Stimulated activated CD4-positive, alpha-beta T cell treated with anti-CD3 and anti-CD28 coated beads, TNF-alpha, amount 100 ng/mL, for 48 hours (primary cell): ENCODE measurements around the gene TMEM258.

Experiments used
- DNase-seq, 3 donors: peaks; one replicate each; pipeline ENCODE4 v3.0.0-alpha.2; 2020; ENCODE audit warnings: low read depth in 3 of 3

The TMEM258 gene

DNA sequence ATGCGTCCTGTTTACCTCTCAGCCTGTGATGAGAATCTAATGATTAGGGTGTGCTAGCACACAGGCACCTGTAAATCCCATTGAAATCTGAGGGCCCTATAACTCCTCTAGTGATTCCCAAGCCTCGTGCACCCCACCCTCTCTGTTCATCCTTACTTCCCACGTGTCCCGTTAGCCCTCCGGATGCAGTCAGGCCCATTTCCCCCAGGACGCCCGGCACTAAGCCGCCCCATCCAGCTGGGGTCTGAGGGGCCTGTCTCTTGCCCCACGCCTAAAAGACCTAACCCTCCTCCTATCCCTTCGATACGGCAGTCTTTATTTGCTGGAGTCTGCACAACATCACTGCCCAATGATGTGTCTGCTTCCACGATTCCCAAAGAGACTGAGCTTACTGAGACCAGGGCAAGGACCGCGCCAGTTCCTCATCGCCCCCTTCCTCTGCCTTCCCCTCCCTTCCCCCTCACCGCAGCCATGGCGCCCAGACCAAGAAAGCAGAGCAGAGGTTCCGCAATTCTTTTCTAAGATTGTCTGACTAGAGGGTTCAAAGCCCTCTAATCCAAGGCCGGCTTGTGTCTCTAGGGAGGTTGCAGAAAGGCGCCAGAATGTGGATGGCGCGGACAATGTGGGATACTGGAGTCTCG, 34.7 kb upstream of the TMEM258 start:
- DNase-seq, result no peak

- no peak for DNase-seq
These were observed 27.8 kb upstream of the TMEM258 start for GRCh38 chr11:61820174-61820573.

DNA sequence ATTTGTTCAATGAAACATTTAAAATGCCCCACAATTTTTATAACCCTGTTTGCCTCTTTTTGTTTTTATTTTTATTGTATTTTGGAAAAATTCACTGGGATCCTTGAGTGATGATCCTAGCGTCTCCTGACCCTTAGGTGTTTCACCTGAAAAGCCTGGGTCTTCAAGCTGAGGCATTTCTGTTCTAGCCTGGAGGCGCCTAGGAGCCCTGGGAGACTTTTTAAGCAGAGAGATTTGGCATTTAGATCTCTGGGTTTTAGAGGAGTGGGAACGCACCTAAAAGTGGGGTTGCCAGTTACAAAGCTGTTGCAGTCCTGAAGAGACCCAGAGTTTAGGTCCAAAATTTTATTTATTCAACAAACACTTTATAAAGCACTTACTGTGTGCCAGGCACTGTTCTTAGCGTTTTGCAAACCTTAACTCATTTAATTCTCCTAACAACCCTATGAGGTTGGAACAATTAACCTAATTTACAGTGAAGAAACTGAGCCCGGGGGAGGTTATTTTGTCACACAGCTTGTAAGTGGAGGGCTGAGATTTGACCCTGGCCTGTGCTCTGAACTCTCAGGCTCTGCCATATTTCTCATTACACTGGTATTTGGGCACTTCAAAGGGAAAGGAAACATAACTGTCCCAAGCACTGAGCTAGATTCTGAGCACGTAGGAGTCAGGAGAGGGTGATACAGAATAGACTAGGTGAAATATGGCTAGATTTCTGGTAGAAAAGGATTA, 25.2 kb upstream of the TMEM258 start:
- no peak for DNase-seq

- DNase-seq, result peak; percentile 65 to 76 (median 67)
These were observed 24.5 kb upstream of the TMEM258 start, which contains the start of gene FADS1 for GRCh38 chr11:61816736-61817455. Gene FADS1, minus strand, starts transcription at chr11:61817003. Its CDS starts 74 bp downstream, at chr11:61816929.

- DNase-seq, result peak; percentile 21 to 54 (median 41)
These were observed 23.7 kb upstream of the TMEM258 start for GRCh38 chr11:61815790-61816735.

DNA sequence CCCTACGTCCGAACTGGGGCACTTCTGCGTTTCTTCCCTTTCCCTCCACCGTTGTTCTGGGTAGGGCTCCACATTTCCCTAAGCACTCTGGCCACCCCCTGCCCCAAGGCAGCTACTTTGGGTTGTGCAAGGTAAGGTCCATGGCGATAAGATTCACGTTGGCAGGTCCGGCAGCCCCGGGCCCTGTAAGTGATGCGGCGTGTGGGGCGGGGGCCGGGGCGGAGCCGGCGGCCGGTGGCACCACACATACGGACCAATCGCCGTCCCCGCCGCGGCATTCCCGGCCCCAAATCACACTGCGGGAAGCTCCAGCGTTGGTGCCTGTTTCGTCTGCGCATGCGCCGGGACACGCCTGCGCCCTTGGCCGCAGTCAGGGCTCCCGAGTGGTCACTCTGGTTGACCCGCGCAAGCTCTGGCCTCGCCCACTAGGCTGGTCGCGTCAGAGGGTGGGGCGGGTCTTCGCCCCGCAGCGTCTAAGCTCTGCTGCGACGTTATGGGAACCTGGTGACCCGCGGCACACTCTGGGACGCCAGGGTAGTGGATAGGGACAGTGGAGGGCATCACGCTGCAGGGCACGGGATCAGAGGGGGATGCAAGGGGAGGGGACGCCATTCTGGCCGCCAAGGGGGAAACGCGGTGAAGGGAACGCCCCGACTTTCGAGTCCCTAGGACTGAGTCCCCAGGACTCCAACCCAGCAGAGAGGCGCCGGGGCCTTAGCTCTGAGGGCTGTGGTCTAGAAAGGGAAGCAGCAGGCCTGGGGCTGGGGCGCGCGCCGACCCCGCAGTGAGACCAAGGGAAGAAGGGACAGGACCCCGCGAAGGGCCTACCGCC, 22.8 kb upstream of the TMEM258 start:
- peak; percentile 32 to 43 (median 34) for DNase-seq

DNA sequence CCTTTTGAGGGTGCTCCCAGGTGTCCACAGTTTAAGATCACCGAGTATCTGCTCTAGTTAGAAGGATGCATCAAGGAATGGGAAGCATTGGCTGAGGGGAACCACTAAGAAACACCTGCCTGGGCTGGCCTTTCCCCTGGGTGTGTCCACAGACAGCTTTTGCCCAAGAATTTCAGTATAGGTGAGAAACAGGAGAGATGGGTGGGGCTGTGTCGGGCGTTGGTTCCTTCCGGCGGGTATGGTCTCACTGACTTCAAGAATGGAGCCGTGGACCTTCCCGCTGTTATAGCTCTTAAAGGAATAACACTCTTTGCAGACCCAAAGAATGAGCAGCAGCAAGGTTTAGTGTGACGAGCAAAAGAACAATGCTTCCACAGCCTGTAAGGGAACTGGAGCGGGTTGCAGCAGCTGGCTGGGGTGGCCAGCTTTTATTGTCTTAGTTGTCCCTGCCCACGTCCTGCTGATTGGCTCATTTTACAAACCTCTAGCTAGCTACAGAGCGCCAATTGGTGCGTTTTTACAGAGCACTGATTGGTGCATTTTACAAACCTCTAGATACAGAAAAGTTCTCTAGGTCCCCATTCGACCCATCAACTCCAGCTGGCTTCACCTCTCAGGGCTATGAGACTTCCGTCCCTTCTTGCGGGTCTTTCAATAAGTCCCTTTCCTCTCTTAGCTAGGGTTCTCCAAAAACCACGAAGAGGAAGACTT, 22.0 kb upstream of the TMEM258 start:
- DNase-seq, result no peak

DNA sequence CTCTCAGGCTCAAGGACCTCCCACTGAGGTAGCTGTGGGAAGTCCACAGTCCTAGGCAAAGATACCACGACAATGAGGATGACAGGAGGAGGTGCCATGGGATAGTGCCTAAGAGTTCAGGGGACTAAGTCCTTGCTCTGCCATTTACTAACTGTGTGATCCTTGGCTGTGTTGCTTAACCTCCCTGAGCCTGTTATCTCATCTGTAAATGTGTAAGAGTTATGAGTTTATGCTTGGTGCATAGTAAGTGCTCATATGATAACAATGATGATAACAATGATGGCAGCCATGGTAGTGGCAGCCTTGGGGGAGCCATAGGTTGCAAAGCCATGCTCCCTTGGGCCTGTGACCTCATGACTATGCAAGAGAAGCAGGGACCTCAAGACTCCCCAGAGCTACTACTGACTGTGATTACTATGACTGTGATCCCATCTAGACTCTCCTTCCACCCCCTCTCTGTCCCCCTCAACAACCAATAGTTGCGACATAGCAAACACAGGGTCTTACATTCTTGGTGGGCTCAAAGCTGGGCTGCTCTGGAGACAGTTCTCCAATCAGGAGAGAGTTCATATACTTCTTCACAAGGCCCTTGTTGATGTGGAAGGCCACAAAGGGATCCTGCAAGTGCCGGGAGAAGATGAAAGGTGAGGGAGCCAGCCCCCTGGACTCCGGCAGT, 20.5 kb upstream of the TMEM258 start:
- no peak for DNase-seq

- no peak for DNase-seq
These were observed 19.4 kb upstream of the TMEM258 start for GRCh38 chr11:61811831-61812230.

- no peak for DNase-seq
These were observed 18.3 kb upstream of the TMEM258 start for GRCh38 chr11:61810671-61811175.

GRCh38 chr11:61806785-61807184, 14.4 kb upstream of the TMEM258 start:
- no peak for DNase-seq

DNA sequence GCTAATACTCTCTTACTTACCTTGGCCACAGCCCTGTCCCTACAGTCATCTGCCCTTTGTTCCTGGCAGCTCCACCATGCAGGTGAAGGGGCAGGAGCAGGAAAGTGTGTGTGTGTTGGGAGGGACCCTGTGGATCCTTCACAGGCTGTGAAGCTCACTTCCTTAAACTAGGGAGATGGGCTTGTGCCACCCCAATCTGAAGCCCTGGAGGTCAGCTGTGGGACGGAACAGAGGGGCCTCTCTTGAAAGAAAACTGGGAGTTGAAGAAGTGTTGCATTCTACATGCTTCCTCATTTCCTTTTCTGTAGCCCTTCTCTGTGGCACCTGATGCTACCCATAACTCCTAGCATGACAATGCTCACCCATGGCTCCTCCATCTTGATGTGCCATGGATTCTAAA, 12.7 kb upstream of the TMEM258 start:
- no peak for DNase-seq

GRCh38 chr11:61803889-61804647, 11.7 kb upstream of the TMEM258 start:
- DNase-seq, result no peak

GRCh38 chr11:61802605-61803004, 10.2 kb upstream of the TMEM258 start:
- DNase-seq, result no peak

DNA sequence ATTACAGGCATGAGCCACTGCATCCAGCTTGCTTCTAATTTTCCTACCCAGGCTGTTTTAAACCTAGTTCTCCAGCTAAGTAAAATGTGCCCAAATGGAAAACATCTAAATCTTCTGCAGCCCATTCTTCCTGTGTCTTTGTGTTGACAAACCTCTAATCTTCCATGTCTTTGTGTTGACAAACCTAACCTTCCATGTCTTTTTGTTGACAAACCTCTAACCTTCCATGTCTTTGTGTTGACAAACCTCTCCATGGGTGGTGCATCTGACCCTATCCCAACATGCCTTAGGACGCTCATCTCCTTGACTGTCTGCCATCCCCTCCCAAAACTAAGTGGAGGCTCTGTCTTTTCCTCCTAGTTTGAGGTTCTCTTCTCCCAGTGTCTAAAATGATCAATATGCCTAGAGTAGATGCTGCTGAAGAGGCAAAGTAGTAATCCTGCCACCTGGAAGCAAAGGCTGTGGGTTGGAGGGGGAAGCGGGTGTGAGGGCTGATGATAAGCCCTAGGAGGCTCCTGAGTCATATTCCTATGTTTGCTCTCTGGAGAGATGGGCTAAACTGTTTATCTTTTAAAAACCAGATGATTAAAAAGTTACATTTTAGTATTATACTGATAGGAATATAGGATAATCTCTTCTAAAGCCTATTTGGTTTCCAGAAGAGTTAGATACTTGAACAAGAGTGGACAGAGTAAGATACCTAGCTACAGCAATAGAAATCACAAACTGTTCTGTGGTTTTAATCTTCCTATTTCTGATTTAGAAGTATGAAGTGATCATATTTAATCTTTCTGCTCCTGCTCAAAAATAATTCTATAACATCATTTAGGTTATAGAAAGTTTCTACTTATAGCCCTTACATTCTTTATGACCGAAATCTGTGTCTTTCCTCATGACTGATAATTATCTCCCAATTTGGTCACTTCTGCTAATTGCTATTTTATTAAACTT, 8.2 kb upstream of the TMEM258 start:
- no peak for DNase-seq

DNA sequence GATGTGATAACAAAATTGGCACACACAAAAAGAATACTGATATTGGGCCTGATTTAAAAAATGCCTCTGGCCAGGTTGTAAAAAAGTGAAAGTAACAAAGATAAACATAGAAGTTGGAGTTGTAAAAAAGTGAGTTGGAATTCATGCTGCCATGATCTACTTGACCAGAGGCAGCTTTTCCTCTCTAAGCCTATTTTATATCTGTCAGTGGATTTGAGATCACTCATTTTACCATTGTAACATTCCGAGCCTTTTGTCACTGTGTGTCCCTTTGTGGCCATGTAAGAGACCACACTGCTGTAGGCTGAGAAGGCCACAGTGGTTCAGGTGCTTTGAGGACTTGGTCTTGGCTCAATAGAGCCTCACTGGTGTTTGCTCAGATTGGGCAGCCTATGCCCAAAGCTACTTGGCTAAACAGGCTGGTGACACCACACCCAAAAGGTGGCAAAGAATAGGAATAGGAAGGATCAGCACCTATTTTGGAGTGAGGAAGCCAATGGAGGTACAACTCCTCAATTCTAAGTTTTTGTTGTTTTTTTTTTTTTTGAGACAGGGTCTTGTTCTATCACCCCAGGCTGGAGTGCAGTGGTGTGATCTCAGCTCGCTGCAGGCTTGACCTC, 7.4 kb upstream of the TMEM258 start:
- no peak for DNase-seq
